ENCODE data around the gene GADD45G.

Gene GADD45G

GRCh38 chr9:89605465-89606048 lies 745 bp downstream of the GADD45G start:
- TF ChIP-seq, protein P1, sequence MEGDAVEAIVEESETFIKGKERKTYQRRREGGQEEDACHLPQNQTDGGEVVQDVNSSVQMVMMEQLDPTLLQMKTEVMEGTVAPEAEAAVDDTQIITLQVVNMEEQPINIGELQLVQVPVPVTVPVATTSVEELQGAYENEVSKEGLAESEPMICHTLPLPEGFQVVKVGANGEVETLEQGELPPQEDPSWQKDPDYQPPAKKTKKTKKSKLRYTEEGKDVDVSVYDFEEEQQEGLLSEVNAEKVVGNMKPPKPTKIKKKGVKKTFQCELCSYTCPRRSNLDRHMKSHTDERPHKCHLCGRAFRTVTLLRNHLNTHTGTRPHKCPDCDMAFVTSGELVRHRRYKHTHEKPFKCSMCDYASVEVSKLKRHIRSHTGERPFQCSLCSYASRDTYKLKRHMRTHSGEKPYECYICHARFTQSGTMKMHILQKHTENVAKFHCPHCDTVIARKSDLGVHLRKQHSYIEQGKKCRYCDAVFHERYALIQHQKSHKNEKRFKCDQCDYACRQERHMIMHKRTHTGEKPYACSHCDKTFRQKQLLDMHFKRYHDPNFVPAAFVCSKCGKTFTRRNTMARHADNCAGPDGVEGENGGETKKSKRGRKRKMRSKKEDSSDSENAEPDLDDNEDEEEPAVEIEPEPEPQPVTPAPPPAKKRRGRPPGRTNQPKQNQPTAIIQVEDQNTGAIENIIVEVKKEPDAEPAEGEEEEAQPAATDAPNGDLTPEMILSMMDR (IDR thresholded peaks at IDR 0.05; ENCODE audit: low read depth, low read length) = no peak
- no peak overlapping the region for H3K4me3 ChIP-seq (ENCODE audit: low read depth, low read length)

DNA sequence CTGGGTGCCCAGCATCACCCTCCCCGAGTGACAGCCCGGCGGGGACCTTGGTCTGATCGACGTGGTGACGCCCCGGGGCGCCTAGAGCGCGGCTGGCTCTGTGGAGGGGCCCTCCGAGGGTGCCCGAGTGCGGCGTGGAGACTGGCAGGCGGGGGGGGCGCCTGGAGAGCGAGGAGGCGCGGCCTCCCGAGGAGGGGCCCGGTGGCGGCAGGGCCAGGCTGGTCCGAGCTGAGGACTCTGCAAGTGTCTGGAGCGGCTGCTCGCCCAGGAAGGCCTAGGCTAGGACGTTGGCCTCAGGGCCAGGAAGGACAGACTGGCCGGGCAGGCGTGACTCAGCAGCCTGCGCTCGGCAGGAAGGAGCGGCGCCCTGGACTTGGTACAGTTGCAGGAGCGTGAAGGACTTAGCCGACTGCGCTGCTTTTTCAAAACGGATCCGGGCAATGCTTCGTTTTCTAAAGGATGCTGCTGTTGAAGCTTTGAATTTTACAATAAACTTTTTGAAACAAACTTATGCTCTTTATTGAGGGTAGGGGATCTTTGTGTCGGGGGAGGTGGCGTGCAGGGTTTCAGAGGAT lies 1.3 kb downstream of the GADD45G start:
- TF ChIP-seq, protein P1 (IDR thresholded peaks at IDR 0.05; ENCODE audit: low read depth, low read length) = no peak
- no peak overlapping the region for H3K4me3 ChIP-seq (ENCODE audit: low read depth, low read length)

DNA sequence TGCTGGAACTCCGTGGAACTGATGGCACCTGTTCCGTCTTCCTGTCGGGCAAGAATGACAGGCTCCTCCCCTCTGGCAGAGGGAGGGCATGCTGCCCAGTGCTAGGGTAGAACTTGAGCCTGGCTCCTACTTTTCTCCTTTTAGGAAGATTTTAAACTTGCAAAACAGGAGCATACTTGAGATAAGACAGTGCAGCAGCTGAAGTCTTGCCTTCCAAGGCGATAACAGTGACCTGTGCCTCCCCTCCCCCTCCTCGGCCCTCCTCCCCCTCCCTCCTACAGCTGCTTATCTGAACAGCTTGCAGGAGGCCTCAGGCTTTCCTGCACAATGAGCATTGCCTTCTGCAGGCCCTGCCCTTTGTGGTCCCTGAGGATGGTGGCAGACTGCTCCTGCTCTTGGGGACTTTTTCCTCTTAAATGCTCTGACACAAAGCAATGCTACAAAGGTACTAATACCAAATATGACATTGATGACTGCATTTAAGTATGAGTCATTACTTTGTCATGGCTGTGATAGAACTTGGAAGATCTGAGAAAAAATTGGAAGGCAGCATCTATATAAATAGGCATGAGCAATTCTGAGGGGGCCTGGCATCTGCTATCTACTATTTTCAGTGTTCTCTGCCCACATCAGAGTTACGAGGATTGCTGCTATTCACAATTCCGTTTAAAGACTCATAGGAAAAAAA lies 2.0 kb downstream of the GADD45G start:
- no peak overlapping the region for H3K4me3 ChIP-seq (ENCODE audit: low read depth, low read length)
- TF ChIP-seq, protein P1 (IDR thresholded peaks at IDR 0.05; ENCODE audit: low read depth, low read length) = no peak

DNA sequence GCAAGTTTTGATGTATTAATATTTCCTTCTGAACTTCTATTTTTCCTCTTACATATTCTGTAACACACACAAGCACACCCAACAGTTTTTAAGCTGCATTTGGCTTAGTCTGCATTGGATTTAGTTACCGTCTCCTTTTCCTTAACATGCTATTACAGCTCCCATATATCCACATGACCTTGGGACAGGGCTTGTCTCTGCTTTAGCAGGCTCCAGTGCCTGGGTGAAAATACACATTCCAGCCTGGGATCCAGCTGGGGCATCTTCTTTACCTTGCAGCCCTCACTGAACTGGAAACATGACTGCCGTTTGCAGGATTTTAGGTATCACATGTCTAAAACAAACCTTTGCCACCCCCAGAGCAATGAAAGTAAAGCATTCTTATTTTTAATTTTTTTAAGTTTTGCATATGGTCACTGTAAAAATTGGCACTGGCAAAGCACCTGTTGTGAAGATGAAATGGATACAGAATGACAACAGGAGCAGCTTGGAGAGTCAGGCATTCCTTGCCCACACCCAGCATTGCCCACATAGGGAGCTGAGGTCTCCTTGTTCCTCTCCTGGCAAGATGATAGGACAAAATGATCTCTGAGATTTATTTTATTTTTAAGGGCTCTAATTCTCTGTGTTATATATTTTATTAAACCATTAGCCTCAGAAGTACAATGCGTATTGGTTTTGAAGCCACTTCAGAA lies 4.0 kb downstream of the GADD45G start:
- H3K4me3 ChIP-seq (ENCODE audit: low read depth, low read length) = no peak overlapping the region
- TF ChIP-seq, protein P1 (IDR thresholded peaks at IDR 0.05; ENCODE audit: low read depth, low read length) = no peak

DNA sequence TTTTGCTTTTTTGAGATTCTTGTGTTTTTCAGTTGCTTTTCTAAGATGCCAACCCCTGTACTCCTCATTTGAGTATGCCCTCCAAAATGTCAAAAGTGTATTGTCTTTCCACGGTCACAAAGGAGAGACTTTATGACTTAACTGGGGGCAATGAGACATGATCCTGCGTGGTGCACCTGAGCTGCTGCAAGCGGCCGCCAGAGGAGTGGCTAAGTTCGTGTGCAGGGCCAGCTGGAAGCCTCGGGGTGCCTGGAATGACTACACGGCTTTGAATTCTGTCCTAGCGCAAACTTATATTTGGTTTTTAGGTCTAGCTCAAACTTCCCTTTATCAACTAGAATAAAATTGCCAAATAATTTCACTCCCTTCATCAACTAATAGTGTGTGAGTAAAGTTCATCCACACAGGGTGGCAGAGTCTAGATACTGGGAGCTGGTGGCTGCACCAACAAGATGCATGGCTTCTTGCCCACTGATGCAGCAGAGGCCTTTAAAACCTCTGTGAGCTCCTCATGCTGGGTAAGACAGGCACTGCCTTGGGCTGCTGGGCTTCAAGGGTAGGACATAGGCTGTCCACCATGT lies 4.7 kb downstream of the GADD45G start:
- H3K4me3 ChIP-seq (ENCODE audit: low read depth, low read length) = no peak overlapping the region
- TF ChIP-seq, protein P1 (IDR thresholded peaks at IDR 0.05; ENCODE audit: low read depth, low read length) = no peak

DNA sequence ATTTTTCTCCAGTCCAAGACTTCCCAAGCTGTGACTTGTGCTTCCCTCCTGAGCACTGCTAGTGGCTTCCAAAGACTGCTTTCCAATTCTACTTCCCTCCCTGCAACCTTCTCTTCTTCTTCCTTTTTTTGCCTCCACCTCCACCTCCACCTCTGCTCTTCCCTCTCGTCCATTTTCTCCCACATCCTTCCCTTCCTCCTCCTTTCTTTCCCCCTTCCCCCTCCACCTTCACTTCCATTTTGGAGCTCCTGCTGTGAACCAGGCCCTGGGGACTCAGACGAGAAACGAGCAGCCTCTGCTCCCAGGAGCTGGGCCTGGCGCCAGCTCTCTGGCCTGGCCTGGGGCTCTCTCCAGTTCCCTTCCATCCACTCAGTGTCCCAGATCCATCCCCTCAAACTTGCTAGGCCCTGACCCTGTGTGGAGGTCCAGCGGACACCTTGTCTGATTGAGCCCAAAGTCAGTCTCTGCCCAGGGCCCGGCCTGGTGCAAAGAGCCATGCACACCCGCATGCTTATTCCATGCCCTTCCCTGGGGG lies 5.6 kb downstream of the GADD45G start:
- TF ChIP-seq, protein P1 (IDR thresholded peaks at IDR 0.05; ENCODE audit: low read depth, low read length) = no peak
- no peak overlapping the region for H3K4me3 ChIP-seq (ENCODE audit: low read depth, low read length)

All from WI38 (cell line).